H54 (cell line): ENCODE measurements around the gene MICAL3.

Experiments used
- DNase-seq: peaks from one replicate; pipeline ENCODE4 v3.0.0; 2011; ENCODE audit warnings: low spot score, mixed read lengths; ENCODE audit not compliant: insufficient read length
- FAIRE-seq: peaks from 3 replicates; lab custom pipeline; 2011; peaks lifted over from hg19 to GRCh38; lab: Jason Lieb, UNC
- POLR2A ChIP-seq: IDR thresholded peaks from 2 replicates; pipeline ENCODE4 v1.6.1; 2011; ENCODE audit warnings: low read depth, mild to moderate bottlenecking, low read length

MICAL3 gene

GRCh38 chr22:17792854-17793434 is 231.4 kb downstream of the MICAL3 start:
- no peak for TF ChIP-seq POLR2A
- FAIRE-seq (no peak), DNase-seq (no peak)

- FAIRE-seq (no peak), DNase-seq (no peak)
- TF ChIP-seq POLR2A = no peak
Observed at GRCh38 chr22:17792299-17792698, 232.1 kb downstream of the MICAL3 start.

DNA sequence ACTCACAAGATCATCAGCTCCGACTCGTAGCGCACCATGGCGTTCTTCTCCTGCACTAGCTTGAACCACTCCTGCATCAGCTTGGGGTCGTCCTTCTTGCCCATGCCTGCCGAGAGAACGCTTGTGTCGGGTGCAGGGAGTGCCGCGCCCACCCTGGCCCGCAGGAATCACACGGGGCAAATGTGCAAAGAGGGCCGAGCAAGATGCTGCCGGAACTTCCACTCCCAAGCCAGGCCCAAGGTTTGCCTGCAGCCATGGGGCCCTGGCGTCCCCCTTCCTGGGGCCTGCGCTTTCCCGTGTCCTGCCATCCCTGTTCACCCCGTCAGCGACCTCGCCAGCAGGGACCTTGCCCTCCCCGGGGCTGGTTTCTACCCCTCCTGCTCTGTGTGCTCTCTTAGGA is 233.2 kb downstream of the MICAL3 start:
- DNase-seq = no peak
- no peak for TF ChIP-seq POLR2A
- FAIRE-seq = no peak

DNA sequence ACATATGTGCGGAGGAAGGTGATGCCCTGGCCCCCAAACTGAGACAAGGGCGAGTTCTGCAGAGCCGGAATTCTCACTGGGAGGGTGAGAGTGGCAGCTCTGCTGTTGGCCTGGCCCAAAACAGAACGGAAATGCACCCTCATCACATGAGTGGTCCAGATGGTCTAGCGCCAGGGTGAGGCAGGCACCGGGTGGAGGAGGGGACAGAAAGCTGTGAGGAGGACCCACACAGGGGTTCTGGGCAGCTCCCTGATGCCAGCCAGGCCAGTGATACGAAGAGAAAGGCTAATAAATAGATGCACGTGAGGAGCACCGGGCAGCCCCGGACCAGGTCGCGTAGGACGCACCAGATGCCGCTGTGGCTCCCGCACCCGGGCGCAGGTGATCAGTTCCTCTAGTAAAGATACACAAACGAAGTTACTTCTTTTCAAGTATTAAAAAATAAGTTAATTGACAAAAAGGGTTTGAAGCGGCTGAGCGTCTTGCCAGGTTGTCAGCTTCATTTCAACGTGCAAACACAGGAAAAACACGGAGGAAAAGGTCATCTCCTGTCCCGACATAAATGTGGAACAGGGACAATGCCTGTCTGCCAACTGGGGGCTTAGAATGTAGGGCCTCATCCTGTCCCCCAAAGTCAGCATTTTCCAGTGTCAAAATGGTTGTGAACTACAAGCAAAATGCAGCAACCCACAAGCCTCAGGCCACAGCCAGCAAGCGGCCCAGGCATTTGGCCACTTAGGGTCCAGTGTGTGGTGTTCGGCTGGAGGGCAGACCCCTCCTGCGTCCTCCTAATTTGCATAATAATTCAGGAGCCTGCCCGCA is 234.8 kb downstream of the MICAL3 start:
- TF ChIP-seq POLR2A = no peak
- no peak for FAIRE-seq
- DNase-seq = no peak

- no peak for DNase-seq
- no peak for TF ChIP-seq POLR2A
- no peak for FAIRE-seq
Observed at GRCh38 chr22:17788528-17789378, 235.6 kb downstream of the MICAL3 start.

DNA sequence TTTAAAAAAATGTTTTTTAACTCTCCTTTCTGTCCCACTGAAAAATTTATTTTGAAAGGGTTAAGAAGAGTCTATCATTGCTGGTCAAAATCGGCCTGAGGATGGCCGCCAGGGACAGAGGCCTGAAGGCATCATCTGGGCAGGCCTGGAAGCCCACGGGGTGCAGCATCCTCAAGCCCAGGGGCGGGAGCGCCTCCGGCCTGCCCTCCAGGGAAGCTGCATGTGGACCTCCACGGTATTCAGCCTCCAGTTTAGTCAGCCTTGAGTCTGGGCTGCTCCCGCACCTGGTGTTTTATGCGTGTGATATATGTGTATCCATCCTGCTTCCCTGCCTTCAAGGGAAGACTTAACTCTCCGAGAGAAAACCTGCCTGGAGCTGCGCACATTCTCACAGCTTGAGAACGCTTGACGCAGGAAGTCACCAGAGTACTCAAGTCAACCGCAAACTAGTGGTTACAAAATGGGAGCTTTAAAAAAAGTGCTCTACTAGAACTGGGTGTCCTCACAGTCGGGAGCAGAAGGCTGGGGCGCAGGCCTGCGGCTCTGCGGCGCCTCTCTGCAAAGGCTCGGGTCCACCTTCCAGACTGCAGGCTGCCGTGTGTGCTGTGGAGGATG is 236.5 kb downstream of the MICAL3 start:
- TF ChIP-seq POLR2A = no peak
- FAIRE-seq = no peak

GRCh38 chr22:17787241-17787640 is 237.1 kb downstream of the MICAL3 start:
- FAIRE-seq = no peak
- DNase-seq = no peak
- no peak for TF ChIP-seq POLR2A

More for the DNA sequence above, 236.5 kb downstream of the MICAL3 start:
- DNase-seq = no peak

GRCh38 chr22:17786435-17787161 is 237.8 kb downstream of the MICAL3 start:
- DNase-seq (no peak), FAIRE-seq (no peak)
- TF ChIP-seq POLR2A = no peak

GRCh38 chr22:17785185-17786184 is 238.9 kb downstream of the MICAL3 start:
- FAIRE-seq (no peak), DNase-seq (peak; percentile 31)
- no peak for TF ChIP-seq POLR2A

DNA sequence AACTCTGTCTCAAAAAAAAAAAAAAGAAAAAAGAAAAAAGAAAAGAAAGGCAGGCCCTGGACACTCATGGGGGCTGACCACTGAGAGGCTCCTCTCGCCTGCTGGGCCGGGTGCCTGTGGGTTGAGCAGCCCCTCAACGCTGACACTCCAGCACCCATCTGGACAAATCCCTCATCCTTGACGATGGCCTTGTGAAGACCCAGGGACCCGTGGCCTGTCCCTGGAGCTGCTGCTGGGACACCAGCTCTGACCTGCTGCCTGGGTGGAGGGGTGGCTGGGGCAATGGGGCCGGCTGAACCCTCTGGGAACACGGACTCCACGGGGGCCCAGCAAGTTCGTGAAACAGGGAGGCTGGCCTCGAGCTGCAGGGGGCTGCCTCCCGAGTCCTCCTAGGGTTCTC is 239.6 kb downstream of the MICAL3 start:
- no peak for TF ChIP-seq POLR2A
- no peak for FAIRE-seq
- no peak for DNase-seq

GRCh38 chr22:17783773-17784480 is 240.4 kb downstream of the MICAL3 start:
- no peak for TF ChIP-seq POLR2A
- FAIRE-seq = no peak

More at GRCh38 chr22:17783773-17784480, 240.4 kb downstream of the MICAL3 start:
- DNase-seq = no peak
